ENCODE results near the gene CD300LD. TPM values are rescaled to one million over a fixed set of nuclear protein-coding genes. Genes with fewer than 3 reads are reported as not detected.

Gene CD300LD
- polyA plus RNA-seq, 1 experiment: not detected

DNA sequence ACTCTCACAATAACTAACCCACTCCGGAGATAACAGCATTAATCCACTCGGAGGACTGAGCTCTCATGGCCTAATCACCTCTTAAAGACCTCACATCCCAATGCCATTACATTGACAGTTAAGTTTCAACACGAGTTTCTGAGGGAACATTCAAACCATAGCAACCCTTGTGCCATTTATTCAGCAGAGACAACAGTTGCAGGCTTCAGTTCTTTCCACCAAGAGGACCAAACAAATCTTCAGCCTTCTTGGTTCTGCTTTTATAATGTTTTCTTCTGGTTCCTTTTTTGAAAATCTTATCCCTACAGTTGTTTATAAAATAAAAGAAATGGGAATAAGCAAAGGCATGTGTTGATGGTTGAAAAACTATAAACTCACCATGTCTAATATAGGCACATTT lies 33.6 kb upstream of the CD300LD start:
- H3K27me3 ChIP-seq (ENCODE audit: control insufficient read depth, insufficient read depth, low read length): no peaks in the 10 kb centered on the region
- H3K27ac ChIP-seq (ENCODE audit: low read depth, low read length): no peak overlapping the region
- no peak overlapping the region for H3K4me3 ChIP-seq (ENCODE audit: low read depth, low read length)
- POLR2A ChIA-PET: no interaction called here
- no peak for DNase-seq (ENCODE audit: low read depth, low spot score)
- no peaks in the 10 kb centered on the region for H3K9me3 ChIP-seq (ENCODE audit: control insufficient read depth, insufficient read depth, low read length)
- CTCF ChIA-PET: no interaction called here
- TF ChIP-seq, protein P1, sequence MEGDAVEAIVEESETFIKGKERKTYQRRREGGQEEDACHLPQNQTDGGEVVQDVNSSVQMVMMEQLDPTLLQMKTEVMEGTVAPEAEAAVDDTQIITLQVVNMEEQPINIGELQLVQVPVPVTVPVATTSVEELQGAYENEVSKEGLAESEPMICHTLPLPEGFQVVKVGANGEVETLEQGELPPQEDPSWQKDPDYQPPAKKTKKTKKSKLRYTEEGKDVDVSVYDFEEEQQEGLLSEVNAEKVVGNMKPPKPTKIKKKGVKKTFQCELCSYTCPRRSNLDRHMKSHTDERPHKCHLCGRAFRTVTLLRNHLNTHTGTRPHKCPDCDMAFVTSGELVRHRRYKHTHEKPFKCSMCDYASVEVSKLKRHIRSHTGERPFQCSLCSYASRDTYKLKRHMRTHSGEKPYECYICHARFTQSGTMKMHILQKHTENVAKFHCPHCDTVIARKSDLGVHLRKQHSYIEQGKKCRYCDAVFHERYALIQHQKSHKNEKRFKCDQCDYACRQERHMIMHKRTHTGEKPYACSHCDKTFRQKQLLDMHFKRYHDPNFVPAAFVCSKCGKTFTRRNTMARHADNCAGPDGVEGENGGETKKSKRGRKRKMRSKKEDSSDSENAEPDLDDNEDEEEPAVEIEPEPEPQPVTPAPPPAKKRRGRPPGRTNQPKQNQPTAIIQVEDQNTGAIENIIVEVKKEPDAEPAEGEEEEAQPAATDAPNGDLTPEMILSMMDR (IDR thresholded peaks at IDR 0.05; ENCODE audit: low read depth, low read length): no peak

DNA sequence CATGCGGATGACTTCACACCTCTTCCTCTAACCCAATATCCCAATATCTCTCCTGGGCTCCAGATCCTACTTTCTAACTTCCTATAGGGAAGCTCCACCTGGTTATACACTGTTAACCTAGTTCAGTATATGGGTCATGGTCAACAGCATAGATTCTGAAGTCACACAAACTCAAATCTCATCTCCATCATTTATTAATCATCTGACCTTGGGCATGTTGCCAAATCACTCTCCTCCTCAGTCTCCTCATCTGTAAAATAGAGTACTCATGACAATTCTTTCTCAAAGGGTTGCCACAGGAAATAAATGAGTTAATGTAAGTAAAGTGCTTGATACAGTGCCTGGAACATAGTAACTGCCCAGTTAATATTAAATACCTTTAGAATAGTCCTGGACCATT lies 32.0 kb upstream of the CD300LD start:
- Histone ChIP-seq H3K9me3 (ENCODE audit: control insufficient read depth, insufficient read depth, low read length) (no peaks in the 10 kb centered on the region), H3K27ac (ENCODE audit: low read depth, low read length) (no peak overlapping the region), H3K4me3 (ENCODE audit: low read depth, low read length) (no peak overlapping the region), H3K27me3 (ENCODE audit: control insufficient read depth, insufficient read depth, low read length) (no peaks in the 10 kb centered on the region)
- DNase-seq (ENCODE audit: low read depth, low spot score): no peak
- CTCF ChIA-PET: no interaction called here
- POLR2A ChIA-PET: no interaction called here
- TF ChIP-seq, protein P1 (IDR thresholded peaks at IDR 0.05; ENCODE audit: low read depth, low read length): no peak

DNA sequence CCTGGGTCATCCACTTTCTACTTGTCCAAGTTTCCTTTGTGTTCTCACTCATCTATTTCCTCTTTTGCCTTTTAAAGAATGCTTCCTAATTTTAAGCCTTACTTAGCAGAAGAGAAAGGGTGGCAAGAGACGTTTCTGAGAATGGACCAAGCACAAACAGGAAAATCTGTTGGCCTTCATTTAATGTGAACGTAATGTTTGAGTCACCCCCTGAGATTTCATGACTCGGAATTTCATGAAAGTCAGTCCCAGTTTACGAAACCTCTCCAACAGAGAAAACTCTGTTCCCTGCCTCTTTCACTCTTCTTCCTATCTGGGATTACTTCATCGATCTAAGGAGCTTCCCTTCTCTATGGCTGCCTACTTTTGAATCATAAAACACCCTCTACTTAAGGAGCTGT lies 31.6 kb upstream of the CD300LD start, which contains the start of gene CD300E:
Gene CD300E, minus strand, starts transcription at position 46 of the 401 bp plus-strand sequence. CDS start 117 bp downstream, outside the sequence.
- ChIA-PET CTCF (no interaction called here), POLR2A (no interaction called here)
- Histone ChIP-seq H3K27me3 (ENCODE audit: control insufficient read depth, insufficient read depth, low read length) (no peaks in the 10 kb centered on the region), H3K4me3 (ENCODE audit: low read depth, low read length) (no peak within 1 kb of the TSS), H3K27ac (ENCODE audit: low read depth, low read length) (no peak within 1 kb of the TSS), H3K9me3 (ENCODE audit: control insufficient read depth, insufficient read depth, low read length) (no peaks in the 10 kb centered on the region)
- TF ChIP-seq, protein P1 (IDR thresholded peaks at IDR 0.05; ENCODE audit: low read depth, low read length): no peak
- DNase-seq (ENCODE audit: low read depth, low spot score): no peak

DNA sequence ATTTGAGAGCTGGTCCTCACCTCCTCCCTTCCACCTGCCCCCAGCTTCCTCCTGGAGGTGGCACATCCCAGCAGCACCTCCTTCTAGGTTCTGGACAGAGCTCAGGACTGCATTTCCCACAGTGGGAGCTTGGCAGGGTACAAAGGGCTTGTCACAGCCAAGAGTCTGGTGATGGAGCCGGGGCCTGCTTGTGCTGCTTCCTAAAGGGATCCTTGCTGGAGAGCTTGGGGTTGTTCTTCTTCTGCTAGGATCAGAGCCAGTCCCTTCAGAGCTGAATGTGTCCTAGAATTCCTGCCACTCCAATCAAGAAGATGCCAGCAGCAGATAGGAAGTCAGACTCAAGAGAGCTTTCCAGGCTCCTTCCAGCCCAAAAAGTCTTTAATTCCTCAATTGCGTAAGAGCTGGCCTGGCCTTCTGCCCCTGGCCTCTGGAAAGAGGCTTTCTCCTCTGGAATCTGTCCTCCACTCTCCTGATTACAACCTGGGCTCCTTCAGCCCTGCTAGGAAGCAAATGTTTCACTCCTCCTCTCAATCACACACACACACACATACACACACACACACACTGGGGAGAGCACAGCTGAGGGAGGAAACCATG lies 27.1 kb upstream of the CD300LD start:
- TF ChIP-seq, protein P1 (IDR thresholded peaks at IDR 0.05; ENCODE audit: low read depth, low read length): no peak
- H3K9me3 ChIP-seq (ENCODE audit: control insufficient read depth, insufficient read depth, low read length): no peaks in the 10 kb centered on the region; the same call in 1 of the 2 replicates
- no peak for DNase-seq (ENCODE audit: low read depth, low spot score)
- no peak overlapping the region for H3K27ac ChIP-seq (ENCODE audit: low read depth, low read length)
- no peaks in the 10 kb centered on the region for H3K27me3 ChIP-seq (ENCODE audit: control insufficient read depth, insufficient read depth, low read length)
- ChIA-PET POLR2A (no interaction called here), CTCF (no interaction called here)
- H3K4me3 ChIP-seq (ENCODE audit: low read depth, low read length): no peak overlapping the region

DNA sequence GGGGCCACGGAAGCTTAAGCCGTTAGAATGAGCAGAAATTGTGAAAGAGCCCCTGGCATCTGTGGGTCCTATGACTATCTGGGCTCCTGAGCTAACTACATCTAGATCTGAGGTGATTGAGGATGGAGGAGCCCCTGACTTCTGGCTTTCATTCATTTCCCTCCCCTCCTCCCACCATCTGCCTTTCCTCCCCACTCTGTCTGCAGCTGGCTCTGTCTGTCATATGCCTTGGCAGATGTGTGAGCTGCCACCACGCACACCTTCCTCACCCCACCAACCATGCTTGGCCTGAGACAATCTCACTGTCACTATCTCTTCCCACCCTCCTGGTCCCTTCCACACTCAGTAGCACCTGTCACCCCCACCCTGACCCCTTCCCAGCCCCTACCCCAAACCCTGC lies 26.4 kb upstream of the CD300LD start:
- ChIA-PET CTCF (no interaction called here), POLR2A (no interaction called here)
- TF ChIP-seq, protein P1 (IDR thresholded peaks at IDR 0.05; ENCODE audit: low read depth, low read length): no peak

More for the DNA sequence above, 26.4 kb upstream of the CD300LD start:
- H3K4me3 ChIP-seq (ENCODE audit: low read depth, low read length): no peak overlapping the region
- H3K27me3 ChIP-seq (ENCODE audit: control insufficient read depth, insufficient read depth, low read length): no peaks in the 10 kb centered on the region
- H3K27ac ChIP-seq (ENCODE audit: low read depth, low read length): no peak overlapping the region
- H3K9me3 ChIP-seq (ENCODE audit: control insufficient read depth, insufficient read depth, low read length): no peaks in the 10 kb centered on the region; the same call in 1 of the 2 replicates
- DNase-seq (ENCODE audit: low read depth, low spot score): no peak

Measured in AG04450 (cell line).